IMR-90 (cell line): ENCODE measurements around the gene RAPGEF1.

ENCODE experiments used
- BHLHE40 ChIP-seq: fragments of 150-350 bp; IDR thresholded peaks from 2 replicates; pipeline ENCODE4 v1.6.1; 2016; ENCODE audit warnings: mild to moderate bottlenecking, low read depth, low read length
- CEBPB ChIP-seq: IDR thresholded peaks from 2 replicates; pipeline ENCODE4 v1.6.1; 2012; ENCODE audit warnings: low read depth, low read length, improper control_type of control experiment
- CHD1 ChIP-seq: IDR thresholded peaks from 2 replicates; pipeline ENCODE4 v1.6.1; 2012; ENCODE audit warnings: low read depth, low read length, improper control_type of control experiment
- MAFK ChIP-seq: IDR thresholded peaks from 2 replicates; pipeline ENCODE4 v1.6.1; 2012; ENCODE audit warnings: low read depth, low read length, improper control_type of control experiment
- MAZ ChIP-seq: IDR thresholded peaks from 2 replicates; pipeline ENCODE4 v1.6.1; 2012; ENCODE audit warnings: low read depth, mild to moderate bottlenecking, low read length, improper control_type of control experiment, moderate library complexity, borderline replicate concordance
- POLR2A ChIP-seq: IDR thresholded peaks from 2 replicates; pipeline ENCODE4 v1.6.1; 2012; ENCODE audit warnings: mild to moderate bottlenecking, low read depth, low read length
- RAD21 ChIP-seq: IDR thresholded peaks from 2 replicates; pipeline ENCODE4 v1.6.1; 2012; ENCODE audit warnings: low read length, improper control_type of control experiment
- TF ChIP-seq, protein P1 (sequence below): conservative IDR thresholded peaks from 2 replicates; pipeline ENCODE4 v1.5.1; 2012; ENCODE audit warnings: mild to moderate bottlenecking, low read depth, low read length, improper control_type of control experiment
- TF ChIP-seq, protein P2 (sequence below): fragments of 150-350 bp; IDR thresholded peaks from 2 replicates; pipeline ENCODE4 v1.6.1; 2017; ENCODE audit warnings: mild to moderate bottlenecking, antibody characterized with exemption, low read length, low read depth
- TF ChIP-seq, protein P3 (sequence below): fragments of 150-350 bp; IDR thresholded peaks from 2 replicates; pipeline ENCODE4 v1.6.1; 2016; ENCODE audit warnings: low read depth, mild to moderate bottlenecking, low read length, moderate library complexity, borderline replicate concordance

DNA sequence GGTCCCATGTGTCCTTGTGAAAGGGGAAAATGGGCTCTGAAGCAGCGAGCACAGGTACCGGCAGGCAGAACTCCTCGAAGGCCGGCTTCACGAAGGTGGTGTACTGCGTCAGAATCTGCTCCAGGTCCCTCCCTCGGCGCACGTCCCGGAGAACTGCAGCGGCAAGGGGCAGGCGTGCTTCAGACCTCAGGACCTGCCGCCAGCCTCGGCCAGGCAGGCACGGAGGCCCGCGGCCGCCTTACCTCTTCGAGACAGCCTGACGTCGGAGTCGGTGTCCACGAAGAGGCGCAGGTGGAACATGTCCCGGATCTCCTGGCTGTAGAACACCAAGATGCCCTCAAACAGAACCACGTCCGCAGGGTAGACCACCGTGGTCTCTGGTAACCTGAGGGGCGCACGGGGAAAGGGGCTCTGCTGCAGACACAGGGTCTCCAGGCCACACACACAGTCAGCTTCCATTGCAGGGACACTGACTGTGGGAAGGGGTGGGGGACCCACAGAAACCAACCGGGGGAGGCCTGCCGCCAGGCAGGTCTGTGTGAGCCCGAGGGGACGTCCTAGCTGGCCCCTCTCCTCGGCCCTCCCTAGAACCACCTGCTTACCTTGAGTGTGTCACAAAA is 210.9 kb downstream of the RAPGEF1 start:
- TF ChIP-seq BHLHE40 = no peak
- TF ChIP-seq, protein P1, sequence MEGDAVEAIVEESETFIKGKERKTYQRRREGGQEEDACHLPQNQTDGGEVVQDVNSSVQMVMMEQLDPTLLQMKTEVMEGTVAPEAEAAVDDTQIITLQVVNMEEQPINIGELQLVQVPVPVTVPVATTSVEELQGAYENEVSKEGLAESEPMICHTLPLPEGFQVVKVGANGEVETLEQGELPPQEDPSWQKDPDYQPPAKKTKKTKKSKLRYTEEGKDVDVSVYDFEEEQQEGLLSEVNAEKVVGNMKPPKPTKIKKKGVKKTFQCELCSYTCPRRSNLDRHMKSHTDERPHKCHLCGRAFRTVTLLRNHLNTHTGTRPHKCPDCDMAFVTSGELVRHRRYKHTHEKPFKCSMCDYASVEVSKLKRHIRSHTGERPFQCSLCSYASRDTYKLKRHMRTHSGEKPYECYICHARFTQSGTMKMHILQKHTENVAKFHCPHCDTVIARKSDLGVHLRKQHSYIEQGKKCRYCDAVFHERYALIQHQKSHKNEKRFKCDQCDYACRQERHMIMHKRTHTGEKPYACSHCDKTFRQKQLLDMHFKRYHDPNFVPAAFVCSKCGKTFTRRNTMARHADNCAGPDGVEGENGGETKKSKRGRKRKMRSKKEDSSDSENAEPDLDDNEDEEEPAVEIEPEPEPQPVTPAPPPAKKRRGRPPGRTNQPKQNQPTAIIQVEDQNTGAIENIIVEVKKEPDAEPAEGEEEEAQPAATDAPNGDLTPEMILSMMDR = no peak
- no peak for TF ChIP-seq CHD1
- TF ChIP-seq RAD21 = no peak
- TF ChIP-seq, protein P2, sequence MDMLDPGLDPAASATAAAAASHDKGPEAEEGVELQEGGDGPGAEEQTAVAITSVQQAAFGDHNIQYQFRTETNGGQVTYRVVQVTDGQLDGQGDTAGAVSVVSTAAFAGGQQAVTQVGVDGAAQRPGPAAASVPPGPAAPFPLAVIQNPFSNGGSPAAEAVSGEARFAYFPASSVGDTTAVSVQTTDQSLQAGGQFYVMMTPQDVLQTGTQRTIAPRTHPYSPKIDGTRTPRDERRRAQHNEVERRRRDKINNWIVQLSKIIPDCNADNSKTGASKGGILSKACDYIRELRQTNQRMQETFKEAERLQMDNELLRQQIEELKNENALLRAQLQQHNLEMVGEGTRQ = no peak
- TF ChIP-seq, protein P3, sequence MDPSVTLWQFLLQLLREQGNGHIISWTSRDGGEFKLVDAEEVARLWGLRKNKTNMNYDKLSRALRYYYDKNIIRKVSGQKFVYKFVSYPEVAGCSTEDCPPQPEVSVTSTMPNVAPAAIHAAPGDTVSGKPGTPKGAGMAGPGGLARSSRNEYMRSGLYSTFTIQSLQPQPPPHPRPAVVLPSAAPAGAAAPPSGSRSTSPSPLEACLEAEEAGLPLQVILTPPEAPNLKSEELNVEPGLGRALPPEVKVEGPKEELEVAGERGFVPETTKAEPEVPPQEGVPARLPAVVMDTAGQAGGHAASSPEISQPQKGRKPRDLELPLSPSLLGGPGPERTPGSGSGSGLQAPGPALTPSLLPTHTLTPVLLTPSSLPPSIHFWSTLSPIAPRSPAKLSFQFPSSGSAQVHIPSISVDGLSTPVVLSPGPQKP = no peak
- TF ChIP-seq MAFK = no peak
- TF ChIP-seq MAZ = no peak
- TF ChIP-seq POLR2A = no peak
- no peak for TF ChIP-seq CEBPB
